HCT116 (cell line): ENCODE data around the gene AOPEP. TPM values are rescaled to one million over a fixed set of nuclear protein-coding genes. Genes with fewer than 3 reads are reported as not detected.

Experiments used
- ATAC-seq: fragments of 200-7000 bp; cut with Tn5 transposase; 2 replicates; pipeline ENCODE4 v1.9.1; 2020; ENCODE audit warnings: mild to moderate bottlenecking, moderate library complexity
- BruUV-seq: library from RNA; stranded (reverse); fragments of 400-500 nt; replicated peaks from 2 replicates; lab custom pipeline; 2021; lab: Mats Ljungman, UMichigan
- CTCF ChIA-PET: fragments of 300-600 bp; sonication (Branson Sonifier 250); formaldehyde crosslinking; loops from one replicate; lab custom pipeline; 2021; ENCODE audit warnings: antibody characterized with exemption; lab: Charles Lee
- POLR2A ChIA-PET: fragments of 300-600, 350-600 bp; sonication (Branson Sonifier 250); formaldehyde crosslinking; loops from one replicate; lab custom pipeline; 2021; ENCODE audit warnings: antibody characterized with exemption; lab: Charles Lee
- RAD21 ChIA-PET, 2 experiments: fragments of 300-600 bp; sonication (Branson Sonifier 250); formaldehyde crosslinking; loops; one replicate each; lab custom pipeline; 2023; ENCODE audit warnings: low total read pairs in 2 of 2; ENCODE audit not compliant: uncharacterized antibody in 2 of 2, unreplicated experiment in 2 of 2, low non-redundant PET in 1 of 2; lab: Charles Lee
- DNase-seq: peaks from one replicate; pipeline ENCODE4 v3.0.0-alpha.2; 2010; ENCODE audit warnings: low read depth, low spot score
- H2AFZ ChIP-seq: fragments of 200-600 bp; shearing (Covaris generic), sonication (generic); 2 replicates; pipeline ENCODE4 v1.6.1; 2017; ENCODE audit warnings: low read depth, mixed run types, mixed read lengths, antibody characterized with exemption, low read length; ENCODE audit not compliant: poor library complexity, severe bottlenecking
- H3K27ac ChIP-seq: 2 replicates; pipeline ENCODE4 v1.5.1; 2012; ENCODE audit warnings: low read depth, low read length
- H3K27me3 ChIP-seq: fragments of 200-600 bp; sonication (generic); 2 replicates; pipeline ENCODE4 v1.6.1; 2016; ENCODE audit warnings: mixed run types, low read length, mixed read lengths; ENCODE audit not compliant: insufficient read depth
- H3K36me3 ChIP-seq, 2 experiments: fragments of 200-500 bp in 1 of 2; fragments of 200-600 bp in 1 of 2; sonication (Bioruptor generic) in 1 of 2; sonication (generic) in 1 of 2; 2 replicates each; pipeline versions ENCODE4 v1.5.1 to v1.6.1; 2014 to 2016; ENCODE audit warnings: low read length in 2 of 2, inconsistent platforms in 1 of 2, mixed read lengths in 1 of 2, mixed run types in 1 of 2; ENCODE audit not compliant: insufficient read depth in 2 of 2, control insufficient read depth in 1 of 2
- H3K4me1 ChIP-seq, 2 experiments: fragments of 200-600 bp in 1 of 2; sonication (generic) in 1 of 2; 2 replicates each; pipeline versions ENCODE4 v1.5.1 to v1.6.1; 2012 to 2017; ENCODE audit warnings: low read length in 2 of 2, inconsistent platforms in 1 of 2, mild to moderate bottlenecking in 1 of 2, mixed read lengths in 1 of 2, mixed run types in 1 of 2, moderate library complexity in 1 of 2; ENCODE audit not compliant: insufficient read depth in 2 of 2, control insufficient read depth in 1 of 2
- H3K4me2 ChIP-seq: fragments of 200-600 bp; sonication (generic); 2 replicates; pipeline ENCODE4 v1.6.1; 2017; ENCODE audit warnings: mixed run types, low read length, mixed read lengths
- H3K4me3 ChIP-seq, 2 experiments: fragments of 200-600 bp in 1 of 2; sonication (generic) in 1 of 2; replicated peaks in 1 of 2; 2 replicates each; pipeline ENCODE4 v1.5.1; 2011 to 2016; ENCODE audit warnings: low read length in 2 of 2, control low read depth in 1 of 2, low read depth in 1 of 2, mild to moderate bottlenecking in 1 of 2, mixed read lengths in 1 of 2, mixed run types in 1 of 2
- H3K79me2 ChIP-seq: fragments of 200-600 bp; sonication (generic); 2 replicates; pipeline ENCODE4 v1.6.1; 2017; ENCODE audit warnings: mild to moderate bottlenecking, mixed run types, low read length, moderate library complexity, mixed read lengths; ENCODE audit not compliant: insufficient read depth
- H3K9ac ChIP-seq: fragments of 200-600 bp; sonication (generic); 2 replicates; pipeline ENCODE4 v1.6.1; 2016; ENCODE audit warnings: low read length, mixed read lengths
- H3K9me2 ChIP-seq: fragments of 200-600 bp; sonication (generic), shearing (Covaris generic); 2 replicates; pipeline ENCODE4 v1.6.1; 2017; ENCODE audit warnings: mixed run types, mild to moderate bottlenecking, moderate library complexity; ENCODE audit not compliant: insufficient read depth
- H3K9me3 ChIP-seq, 2 experiments: fragments of 200-500 bp in 1 of 2; fragments of 200-600 bp in 1 of 2; sonication (Bioruptor generic) in 1 of 2; sonication (generic) in 1 of 2; 2 replicates each; pipeline ENCODE4 v1.6.1; 2014 to 2017; ENCODE audit warnings: low read length in 2 of 2, mixed read lengths in 2 of 2, inconsistent platforms in 1 of 2, low read depth in 1 of 2, mild to moderate bottlenecking in 1 of 2, mixed run types in 1 of 2, moderate library complexity in 1 of 2; ENCODE audit not compliant: control insufficient read depth in 1 of 2, insufficient read depth in 1 of 2
- H4K20me1 ChIP-seq: fragments of 200-600 bp; sonication (generic), shearing (Covaris generic); 2 replicates; pipeline ENCODE4 v1.6.1; 2017; ENCODE audit warnings: mixed run types, mild to moderate bottlenecking, moderate library complexity; ENCODE audit not compliant: insufficient read depth
- CBX3 ChIP-seq: IDR thresholded peaks from 2 replicates; pipeline ENCODE4 v1.6.1; 2012; ENCODE audit warnings: low read depth
- CEBPB ChIP-seq: IDR thresholded peaks from 2 replicates; pipeline ENCODE4 v1.6.1; 2012; ENCODE audit warnings: low read depth
- CTCF ChIP-seq, 3 experiments: fragments of 200-600 bp in 1 of 3; sonication (generic) in 1 of 3; IDR thresholded peaks in 2 of 3; conservative IDR thresholded peaks in 1 of 3; 2 replicates each; pipeline ENCODE4 v1.5.1; 2012 to 2017; ENCODE audit warnings: low read depth in 2 of 3, low read length in 2 of 3, antibody characterized with exemption in 1 of 3, borderline replicate concordance in 1 of 3, control low read depth in 1 of 3, mild to moderate bottlenecking in 1 of 3, mixed read lengths in 1 of 3, mixed run types in 1 of 3, moderate library complexity in 1 of 3; ENCODE audit not compliant: insufficient read depth in 1 of 3
- EGR1 ChIP-seq: IDR thresholded peaks from 2 replicates; pipeline ENCODE4 v1.6.1; 2012; ENCODE audit warnings: low read depth
- EZH2 ChIP-seq: fragments of 200-600 bp; sonication (generic); IDR thresholded peaks from 2 replicates; pipeline ENCODE4 v1.6.1; 2017; ENCODE audit warnings: antibody characterized with exemption, mixed run types
- JUND ChIP-seq: IDR thresholded peaks from 2 replicates; pipeline ENCODE4 v1.6.1; 2012
- MAX ChIP-seq: IDR thresholded peaks from 2 replicates; pipeline ENCODE4 v1.6.1; 2012
- POLR2A ChIP-seq: IDR thresholded peaks from 2 replicates; pipeline ENCODE4 v1.7.0; 2011; ENCODE audit warnings: borderline replicate concordance; ENCODE audit not compliant: insufficient read depth, insufficient read length; ENCODE audit errors: extremely low read depth
- POLR2AphosphoS5 ChIP-seq: IDR thresholded peaks from 2 replicates; pipeline ENCODE4 v1.6.1; 2011; ENCODE audit warnings: mild to moderate bottlenecking, low read depth, low read length, moderate library complexity
- RAD21 ChIP-seq: IDR thresholded peaks from 2 replicates; pipeline ENCODE4 v1.6.1; 2012; ENCODE audit warnings: low read depth, mild to moderate bottlenecking
- SRF ChIP-seq: IDR thresholded peaks from 2 replicates; pipeline ENCODE4 v1.6.1; 2012; ENCODE audit warnings: low read depth
- ZBTB33 ChIP-seq: IDR thresholded peaks from 2 replicates; pipeline ENCODE4 v1.6.1; 2011; ENCODE audit warnings: mild to moderate bottlenecking, low read length, moderate library complexity; ENCODE audit not compliant: insufficient replicate concordance; ENCODE audit errors: extremely low read depth
- ZNF274 ChIP-seq: fragments of 200-500 bp; sonication (Bioruptor generic); IDR thresholded peaks from 2 replicates; pipeline ENCODE4 v1.6.1; 2014; ENCODE audit warnings: mild to moderate bottlenecking, low read depth, low read length, inconsistent platforms
- intact Hi-C: fragments of 100-400 bp; cut with micrococcal nuclease; formaldehyde crosslinking; loops from 2 replicates; pipeline ENCODE4 v1.10.0; 2022
- total RNA-seq: library from RNA; stranded (reverse); gene quantifications from one replicate; pipeline ENCODE4 v1.2.1, GENCODE V29; 2021; ENCODE audit not compliant: unreplicated experiment

The AOPEP gene
- total RNA-seq, 1 experiment from 2014 or later: 15.1 TPM

GRCh38 chr9:95048225-95049087 is 322.0 kb downstream of the AOPEP start:
- no peaks in the 10 kb centered on the region for H3K27me3 ChIP-seq
- no peaks in the 10 kb centered on the region for H3K9me2 ChIP-seq
- RAD21 ChIA-PET: no interaction called here
- no peaks in the 10 kb centered on the region for H3K79me2 ChIP-seq
- no TSS peak for BruUV-seq
- TF ChIP-seq EGR1 (peak; percentile 88), CEBPB (0 out of 2 replicates have a peak, but pooled peaks have one; percentile 4), SRF (no peak)
- H2AFZ ChIP-seq: peak overlapping the region; percentile 65
- POLR2A ChIA-PET: no interaction called here
- DNase-seq: no peak
- no peaks in the 10 kb centered on the region for H4K20me1 ChIP-seq
- ATAC-seq: peak; percentile 95
- H3K9me3 ChIP-seq: no peaks in the 10 kb centered on the region
- H3K27ac ChIP-seq: no peak overlapping the region
- CTCF ChIA-PET: interaction anchor here (0.6 kb wide), 1 partner anchor 9 kb away, joined by 5 read pairs; no protein-coding TSS in a partner anchor
- intact Hi-C loops: no loop called here
- peak overlapping the region; percentile 61 for H3K9ac ChIP-seq
- peaks cover 10 to 17% of the 10 kb centered on the region in 2 experiments; a peak in 3 of 4 replicates for H3K4me1 ChIP-seq
- peak overlapping the region; percentile 97 for H3K4me2 ChIP-seq
- H3K36me3 ChIP-seq: no peaks in the 10 kb centered on the region
- H3K4me3 ChIP-seq: peak overlapping the region; percentile 49 to 67

GRCh38 chr9:95049761-95050160 is 323.3 kb downstream of the AOPEP start:
- intact Hi-C loops: no loop called here
- CTCF ChIA-PET: no interaction called here
- ATAC-seq: no peak

More at GRCh38 chr9:95049761-95050160, 323.3 kb downstream of the AOPEP start:
- ChIA-PET RAD21 (no interaction called here), POLR2A (no interaction called here)
- Histone ChIP-seq H4K20me1 (no peaks in the 10 kb centered on the region), H3K79me2 (no peaks in the 10 kb centered on the region), H3K4me3 (no peak overlapping the region), H3K9me2 (no peaks in the 10 kb centered on the region), H3K27ac (no peak overlapping the region), H3K9me3 (no peaks in the 10 kb centered on the region), H3K4me1 (peaks cover 10 to 17% of the 10 kb centered on the region in 2 experiments; a peak in 3 of 4 replicates), H2AFZ (no peak overlapping the region), H3K4me2 (peak overlapping the region; percentile 97; the same call in 1 of the 2 replicates), H3K27me3 (no peaks in the 10 kb centered on the region), H3K9ac (no peak overlapping the region), H3K36me3 (no peaks in the 10 kb centered on the region)
- no peak for DNase-seq
- BruUV-seq: no TSS peak
- TF ChIP-seq ZBTB33: no peak
- no peak for TF ChIP-seq POLR2A
- no peak for TF ChIP-seq RAD21
- no peak for TF ChIP-seq CBX3
- no peak for TF ChIP-seq MAX
- no peak for TF ChIP-seq CTCF (IDR thresholded peaks at IDR 0.05 in 2 of 3, conservative IDR thresholded peaks at IDR 0.05 in 1 of 3; ENCODE audit: borderline replicate concordance in 1 of 3, insufficient read depth in 1 of 3, low read depth in 2 of 3, low read length in 2 of 3)
- TF ChIP-seq ZNF274: no peak
- no peak for TF ChIP-seq JUND
- TF ChIP-seq EZH2: no peak
- TF ChIP-seq POLR2AphosphoS5: no peak
